Measurements from ENCODE around the gene NUBP2. TPM values are rescaled to one million over a fixed set of nuclear protein-coding genes. Genes with fewer than 3 reads are reported as not detected.
A peak's percentile ranks its signal among the peaks of the same experiment; 100 is the strongest.

Gene NUBP2
- total RNA-seq, 1 experiment from 2014 or later = 69.4 TPM

DNA sequence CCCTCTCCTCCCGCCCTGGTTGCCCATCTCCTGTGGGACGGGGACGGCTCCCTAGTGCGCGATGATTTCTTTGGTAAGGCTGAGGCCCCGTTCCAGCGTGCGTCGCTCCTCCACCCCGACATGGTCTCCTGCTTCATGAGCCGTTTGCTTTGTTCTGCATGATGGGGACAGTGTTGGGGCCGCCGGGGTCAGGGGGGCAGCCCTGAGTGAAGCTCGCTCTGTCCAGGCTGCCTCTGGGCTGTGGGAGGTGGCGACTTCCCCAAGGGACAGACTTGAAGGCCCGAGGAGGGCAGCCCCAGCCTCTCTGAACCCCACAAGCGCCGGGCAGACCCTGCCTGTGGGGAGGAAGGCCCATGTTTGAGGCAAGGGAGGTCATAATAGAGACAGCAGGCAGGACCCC is 23.8 kb upstream of the NUBP2 start:
- Histone ChIP-seq H2BK20ac (ENCODE audit: low read depth, low read length, poor library complexity, severe bottlenecking) (no peak overlapping the region), H4K91ac (ENCODE audit: insufficient read length, low read depth, low read length) (no peak overlapping the region), H3K9ac (ENCODE audit: extremely low read depth, insufficient read length, low read length) (no peak overlapping the region), H2AFZ (ENCODE audit: low read length) (no peak overlapping the region), H3K27me3 (ENCODE audit: insufficient read depth, low read length) (no peaks in the 10 kb centered on the region), H3T11ph (ENCODE audit: low read length) (no peak overlapping the region), H3K4ac (ENCODE audit: low read depth, low read length) (no peak overlapping the region), H3K79me2 (ENCODE audit: insufficient read depth, low read length) (no peaks in the 10 kb centered on the region), H2BK120ac (ENCODE audit: low read depth, low read length, poor library complexity, severe bottlenecking) (no peak overlapping the region), H2AK5ac (ENCODE audit: insufficient read length, low read length) (no peak overlapping the region), H4K20me1 (ENCODE audit: control insufficient read depth, insufficient read depth, insufficient read length) (no peaks in the 10 kb centered on the region), H2BK5ac (ENCODE audit: insufficient read length, low read length) (no peak overlapping the region), H2BK15ac (ENCODE audit: low read depth, low read length) (no peak overlapping the region), H3K56ac (ENCODE audit: insufficient read length, low read depth, low read length) (no peak overlapping the region), H3K27ac (ENCODE audit: insufficient read length, low read depth, low read length) (no peak overlapping the region), H2BK12ac (ENCODE audit: insufficient read length, low read depth, low read length) (no peak overlapping the region), H3K23me2 (ENCODE audit: insufficient read length, low read depth, low read length, poor library complexity, severe bottlenecking) (peaks cover 2% of the 10 kb centered on the region), H3K18ac (ENCODE audit: insufficient read length, low read depth, low read length) (no peak overlapping the region), H3K79me1 (ENCODE audit: insufficient read depth, low read depth, low read length, poor library complexity, severe bottlenecking) (no peaks in the 10 kb centered on the region), H3K4me1 (ENCODE audit: insufficient read depth, low read length) (no peaks in the 10 kb centered on the region), H3K14ac (ENCODE audit: insufficient read depth, low read length) (no peak overlapping the region), H3K4me2 (ENCODE audit: insufficient read depth, insufficient read length, low read length) (no peak overlapping the region), H3K23ac (ENCODE audit: insufficient read length, low read depth, low read length) (no peak overlapping the region), H3K9me3 (ENCODE audit: control insufficient read depth, low read depth, low read length) (no peaks in the 10 kb centered on the region), H4K8ac (replicated peaks; ENCODE audit: insufficient read length, low read depth, low read length) (no peak overlapping the region), H4K5ac (ENCODE audit: insufficient read length, low read depth, low read length) (no peak overlapping the region)
- no peak for DNase-seq
- TF ChIP-seq, protein P1, sequence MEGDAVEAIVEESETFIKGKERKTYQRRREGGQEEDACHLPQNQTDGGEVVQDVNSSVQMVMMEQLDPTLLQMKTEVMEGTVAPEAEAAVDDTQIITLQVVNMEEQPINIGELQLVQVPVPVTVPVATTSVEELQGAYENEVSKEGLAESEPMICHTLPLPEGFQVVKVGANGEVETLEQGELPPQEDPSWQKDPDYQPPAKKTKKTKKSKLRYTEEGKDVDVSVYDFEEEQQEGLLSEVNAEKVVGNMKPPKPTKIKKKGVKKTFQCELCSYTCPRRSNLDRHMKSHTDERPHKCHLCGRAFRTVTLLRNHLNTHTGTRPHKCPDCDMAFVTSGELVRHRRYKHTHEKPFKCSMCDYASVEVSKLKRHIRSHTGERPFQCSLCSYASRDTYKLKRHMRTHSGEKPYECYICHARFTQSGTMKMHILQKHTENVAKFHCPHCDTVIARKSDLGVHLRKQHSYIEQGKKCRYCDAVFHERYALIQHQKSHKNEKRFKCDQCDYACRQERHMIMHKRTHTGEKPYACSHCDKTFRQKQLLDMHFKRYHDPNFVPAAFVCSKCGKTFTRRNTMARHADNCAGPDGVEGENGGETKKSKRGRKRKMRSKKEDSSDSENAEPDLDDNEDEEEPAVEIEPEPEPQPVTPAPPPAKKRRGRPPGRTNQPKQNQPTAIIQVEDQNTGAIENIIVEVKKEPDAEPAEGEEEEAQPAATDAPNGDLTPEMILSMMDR (conservative IDR thresholded peaks at IDR 0.05) = no peak
- no peaks in the 10 kb centered on the region for H3K27me3 Mint-ChIP-seq (ENCODE audit: low read depth)
- H3K4me3 Mint-ChIP-seq = no peak overlapping the region
- H3K4me1 Mint-ChIP-seq = no peaks in the 10 kb centered on the region
- peak overlapping the region in 2 of 3 experiments; percentile 28 to 82; a peak in 1 of 7 replicates for H3K27ac Mint-ChIP-seq
- peaks cover 5 to 18% (median 14%) of the 10 kb centered on the region in 3 experiments; a peak in 6 of 7 replicates for H3K36me3 Mint-ChIP-seq (ENCODE audit: insufficient read depth in 1 of 3, low read depth in 3 of 3)
- no CpG with 5 or more reads among the region's 18 CpGs for WGBS (ENCODE audit: extremely low coverage, insufficient read length, low lambda C conversion rate)
- no peaks in the 10 kb centered on the region for H3K9me3 Mint-ChIP-seq

All from H9 (cell line).